SH-SY5Y (cell line): ENCODE measurements around the gene HK3.

ENCODE experiments used
- GATA2 ChIP-seq: IDR thresholded peaks from 2 replicates; pipeline ENCODE4 v1.6.1; 2011; ENCODE audit warnings: mild to moderate bottlenecking, low read depth, low read length
- GATA3 ChIP-seq: IDR thresholded peaks from 2 replicates; pipeline ENCODE4 v1.6.1; 2011; ENCODE audit warnings: low read depth, mild to moderate bottlenecking, low read length, moderate library complexity

HK3 gene

GRCh38 chr5:176915906-176916305, 16.8 kb upstream of the HK3 start:
- TF ChIP-seq GATA2 (no peak), GATA3 (no peak)

GRCh38 chr5:176912115-176912514, 13.0 kb upstream of the HK3 start:
- TF ChIP-seq GATA2 (no peak), GATA3 (no peak)

GRCh38 chr5:176908675-176909368, 9.7 kb upstream of the HK3 start:
- no peak for TF ChIP-seq GATA3
- TF ChIP-seq GATA2 = no peak

GRCh38 chr5:176906796-176907195, 7.7 kb upstream of the HK3 start:
- TF ChIP-seq GATA3 (no peak), GATA2 (no peak)

- no peak for TF ChIP-seq GATA2
Measured at GRCh38 chr5:176906126-176906525, 7.0 kb upstream of the HK3 start.

GRCh38 chr5:176904276-176904675, 5.1 kb upstream of the HK3 start:
- TF ChIP-seq GATA2 (no peak), GATA3 (no peak)

GRCh38 chr5:176902911-176903664, 3.9 kb upstream of the HK3 start:
- TF ChIP-seq GATA2 = no peak
- TF ChIP-seq GATA3 = no peak

- TF ChIP-seq GATA3 (no peak), GATA2 (no peak)
Measured at GRCh38 chr5:176902102-176902814, 3.1 kb upstream of the HK3 start.

- TF ChIP-seq GATA3 = no peak
- no peak for TF ChIP-seq GATA2
Measured at GRCh38 chr5:176901260-176902101, 2.3 kb upstream of the HK3 start.

GRCh38 chr5:176900780-176901204, 1.6 kb upstream of the HK3 start:
- TF ChIP-seq GATA3 (no peak), GATA2 (no peak)

DNA sequence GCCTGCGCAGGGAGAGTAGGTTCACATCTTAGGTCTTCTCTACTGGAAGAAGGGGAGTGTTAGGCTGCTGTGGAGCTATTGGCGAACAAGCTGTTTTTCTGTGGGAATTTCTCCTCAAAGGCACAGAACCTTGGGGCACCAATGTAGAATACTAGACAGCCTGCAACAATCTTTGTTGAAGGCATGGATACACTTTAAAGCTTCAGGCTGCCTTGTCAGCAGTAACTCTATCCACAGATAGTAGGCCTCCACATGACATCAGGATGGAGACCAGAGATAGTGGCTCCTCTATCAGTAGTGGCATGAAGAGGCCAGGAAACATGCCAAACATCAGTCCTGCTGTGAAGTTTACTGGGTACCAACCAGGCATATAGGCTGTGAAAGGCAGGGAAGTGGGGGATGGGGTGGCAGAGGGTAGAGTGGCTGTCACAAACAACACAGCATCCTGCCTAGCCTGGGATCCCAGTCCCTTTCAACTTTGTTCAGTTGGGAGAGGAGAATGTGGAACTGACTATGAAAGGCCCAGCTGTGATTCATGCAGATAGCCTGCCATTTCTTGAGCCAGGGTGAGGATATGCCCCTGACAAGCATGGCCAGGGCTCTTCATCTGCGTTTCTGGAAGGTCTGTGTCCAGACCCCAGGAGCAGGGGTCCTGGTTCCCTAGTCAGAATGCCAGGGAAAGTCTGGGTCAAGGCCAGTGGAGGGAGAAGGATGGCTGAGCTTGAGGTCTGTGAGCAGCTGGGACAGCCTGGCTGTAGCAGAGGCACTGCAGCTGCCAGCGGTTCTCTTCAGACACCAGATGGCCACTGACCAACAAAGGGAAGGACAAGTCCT, 1.0 kb upstream of the HK3 start:
- no peak for TF ChIP-seq GATA3
- no peak for TF ChIP-seq GATA2

DNA sequence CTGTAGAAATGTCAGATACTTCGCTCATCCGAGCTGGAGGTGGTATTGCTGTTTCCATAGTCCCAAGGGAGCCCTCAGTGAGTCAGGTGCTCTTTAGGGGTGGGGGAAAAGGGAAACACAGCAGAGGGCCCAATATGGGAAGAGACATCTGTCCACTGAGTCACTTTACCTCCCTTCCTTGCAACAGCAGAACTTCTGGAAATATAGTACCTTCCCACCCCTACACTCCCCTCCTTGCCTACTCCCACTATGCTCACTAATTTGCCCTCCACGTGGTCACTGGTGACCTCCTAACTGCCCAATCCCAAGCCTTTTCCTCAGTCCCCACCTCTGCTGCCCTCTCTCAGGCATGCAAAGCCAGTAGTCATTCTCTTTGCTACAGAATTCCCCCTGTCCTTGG, 1.9 kb downstream of the HK3 start:
- TF ChIP-seq GATA2 (no peak), GATA3 (no peak)

- TF ChIP-seq GATA3 = no peak
- TF ChIP-seq GATA2 = no peak
Measured at GRCh38 chr5:176895831-176896230, 3.3 kb downstream of the HK3 start.
